Panc1 (cell line): ENCODE data around the gene LARGE2. TPM values are rescaled to one million over a fixed set of nuclear protein-coding genes. Genes with fewer than 3 reads are reported as not detected.

Experiments used
- ATAC-seq: fragments of 200-7000 bp; cut with Tn5 transposase; 2 replicates; pipeline ENCODE4 v1.9.1; 2020; ENCODE audit warnings: mild to moderate bottlenecking, moderate library complexity
- BruUV-seq: library from RNA; stranded (reverse); fragments of 400-500 nt; replicated peaks from 2 replicates; lab custom pipeline; 2021; lab: Mats Ljungman, UMichigan
- CTCF ChIA-PET: fragments of 300-600 bp; sonication (Branson Sonifier 250); formaldehyde crosslinking; loops from one replicate; lab custom pipeline; 2022; ENCODE audit warnings: antibody characterized with exemption; lab: Charles Lee
- POLR2A ChIA-PET: fragments of 300-600 bp; sonication (Branson Sonifier 250); formaldehyde crosslinking; loops from one replicate; lab custom pipeline; 2022; ENCODE audit warnings: antibody characterized with exemption; lab: Charles Lee
- DNase-seq: peaks from one replicate; pipeline ENCODE4 v3.0.0-alpha.2; 2010; ENCODE audit warnings: low read depth, low spot score
- H3K27ac ChIP-seq: 2 replicates; pipeline ENCODE4 v1.5.1; 2011; ENCODE audit warnings: mild to moderate bottlenecking, low read length, inconsistent platforms
- H3K27me3 ChIP-seq: fragments of 200-500 bp; sonication (Bioruptor generic); 2 replicates; pipeline ENCODE4 v1.6.0; 2014; ENCODE audit warnings: low read length, inconsistent platforms; ENCODE audit not compliant: control insufficient read depth, insufficient read depth
- H3K36me3 ChIP-seq: fragments of 200-500 bp; sonication (Bioruptor generic); 2 replicates; pipeline ENCODE4 v1.5.1; 2014; ENCODE audit warnings: inconsistent platforms, mild to moderate bottlenecking, low read length, moderate library complexity; ENCODE audit not compliant: control insufficient read depth, insufficient read depth
- H3K4me1 ChIP-seq: 2 replicates; pipeline ENCODE4 v1.5.1; 2011; ENCODE audit warnings: inconsistent platforms, mild to moderate bottlenecking, low read length, moderate library complexity; ENCODE audit not compliant: control insufficient read depth, insufficient read depth
- H3K4me3 ChIP-seq, 2 experiments: 2 replicates each; pipeline ENCODE4 v1.5.1; 2011 to 2012; ENCODE audit warnings: low read depth in 2 of 2, low read length in 2 of 2, mild to moderate bottlenecking in 2 of 2, inconsistent platforms in 1 of 2, moderate library complexity in 1 of 2
- H3K9me3 ChIP-seq: fragments of 200-500 bp; sonication (Bioruptor generic); 2 replicates; pipeline ENCODE4 v1.5.1; 2014; ENCODE audit warnings: low read depth, mild to moderate bottlenecking, inconsistent platforms, low read length, moderate library complexity; ENCODE audit not compliant: control insufficient read depth, insufficient read depth
- CTCF ChIP-seq: fragments of 450-650 bp; IDR thresholded peaks from 2 replicates; pipeline ENCODE4 v1.5.1; 2017; ENCODE audit warnings: mild to moderate bottlenecking
- POLR2AphosphoS5 ChIP-seq: IDR thresholded peaks from 2 replicates; pipeline ENCODE4 v1.6.1; 2012; ENCODE audit warnings: mild to moderate bottlenecking, low read depth, low read length, moderate library complexity
- REST ChIP-seq, 2 experiments: IDR thresholded peaks; 2 replicates each; pipeline ENCODE4 v1.6.1; 2011 to 2012; ENCODE audit warnings: low read depth in 2 of 2, control low read depth in 1 of 2, low read length in 1 of 2, mild to moderate bottlenecking in 1 of 2, moderate library complexity in 1 of 2; ENCODE audit not compliant: insufficient read depth in 1 of 2
- SIN3A ChIP-seq: IDR thresholded peaks from 2 replicates; pipeline ENCODE4 v1.6.1; 2012; ENCODE audit warnings: low read depth, mild to moderate bottlenecking, low read length, moderate library complexity, borderline replicate concordance; ENCODE audit not compliant: insufficient read depth
- TCF7L2 ChIP-seq: IDR thresholded peaks from 2 replicates; pipeline ENCODE4 v1.6.1; 2011; ENCODE audit warnings: mild to moderate bottlenecking, low read depth, low read length, inconsistent platforms
- in situ Hi-C: cut with HindIII; loops from 2 replicates; pipeline ENCODE4 v1.10.0; 2016; ENCODE audit warnings: low sequenced_read_pairs, low pct_unique_long_range_greater_than_20kb
- intact Hi-C: fragments of 100-400 bp; cut with micrococcal nuclease; formaldehyde crosslinking; loops from one replicate; pipeline ENCODE4 v1.10.0; 2022; ENCODE audit not compliant: unreplicated experiment
- total RNA-seq: library from RNA; stranded (reverse); gene quantifications from one replicate; pipeline ENCODE4 v1.2.1, GENCODE V29; 2021; ENCODE audit not compliant: unreplicated experiment

Gene LARGE2
- total RNA-seq, 1 experiment from 2014 or later, result 1.4 TPM

DNA sequence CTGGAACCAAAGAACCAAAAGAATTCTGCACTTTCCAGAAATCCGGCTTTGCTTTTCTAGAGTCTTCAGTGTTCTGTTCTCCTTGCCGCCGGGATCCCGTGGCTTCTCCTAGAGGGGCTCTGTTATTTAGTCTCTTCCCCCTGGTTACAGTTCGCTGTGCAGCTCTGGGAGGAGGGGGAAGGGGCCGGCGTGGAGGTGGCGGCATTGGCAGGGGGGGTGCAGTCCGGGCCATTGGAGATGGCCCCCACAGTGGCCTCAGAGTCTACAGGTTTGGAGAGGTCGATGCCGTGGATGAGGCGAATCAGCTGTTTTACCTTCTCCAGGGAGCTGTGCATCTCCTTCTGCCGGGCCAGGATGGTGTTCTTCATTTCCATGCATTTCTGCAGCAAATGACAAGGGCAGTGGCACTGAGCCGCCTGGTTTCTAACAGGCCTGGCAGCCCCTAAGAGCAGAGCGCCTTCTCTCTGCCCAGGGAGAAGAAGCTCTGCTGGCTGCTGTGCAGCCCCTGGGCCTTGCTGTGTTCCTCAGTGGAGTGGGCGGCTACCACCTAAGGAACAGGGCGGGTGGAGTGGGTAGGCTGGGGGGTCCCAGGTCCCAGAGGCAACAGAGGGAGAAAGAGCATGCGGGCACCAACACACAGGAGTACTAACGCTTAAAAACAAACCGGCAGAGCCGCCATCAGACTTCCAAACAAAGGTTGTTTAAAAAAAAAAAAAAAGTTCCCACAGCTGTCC lies 11.6 kb downstream of the LARGE2 start:
- DNase-seq (no peak), ATAC-seq (no peak)
- H3K36me3 ChIP-seq, result peaks cover 14% of the 10 kb centered on the region
- in situ Hi-C loops, result no loop called here
- intact Hi-C loops, result no loop called here
- TF ChIP-seq SIN3A (no peak), CTCF (no peak), POLR2AphosphoS5 (no peak), TCF7L2 (no peak), REST (IDR thresholded peaks at IDR 0.05; ENCODE audit: insufficient read depth in 1 of 2, low read depth in 2 of 2, low read length in 1 of 2) (no peak)
- H3K9me3 ChIP-seq, result no peaks in the 10 kb centered on the region
- CTCF ChIA-PET, result no interaction called here
- no peak overlapping the region for H3K4me3 ChIP-seq
- no TSS peak for BruUV-seq
- H3K27me3 ChIP-seq, result no peaks in the 10 kb centered on the region
- POLR2A ChIA-PET, result interaction anchor here (0.6 to 0.7 kb wide), 2 partner anchors 174 to 1618 kb away, joined by 6 read pairs; no protein-coding TSS in a partner anchor
- H3K27ac ChIP-seq, result no peak overlapping the region
- no peaks in the 10 kb centered on the region for H3K4me1 ChIP-seq

DNA sequence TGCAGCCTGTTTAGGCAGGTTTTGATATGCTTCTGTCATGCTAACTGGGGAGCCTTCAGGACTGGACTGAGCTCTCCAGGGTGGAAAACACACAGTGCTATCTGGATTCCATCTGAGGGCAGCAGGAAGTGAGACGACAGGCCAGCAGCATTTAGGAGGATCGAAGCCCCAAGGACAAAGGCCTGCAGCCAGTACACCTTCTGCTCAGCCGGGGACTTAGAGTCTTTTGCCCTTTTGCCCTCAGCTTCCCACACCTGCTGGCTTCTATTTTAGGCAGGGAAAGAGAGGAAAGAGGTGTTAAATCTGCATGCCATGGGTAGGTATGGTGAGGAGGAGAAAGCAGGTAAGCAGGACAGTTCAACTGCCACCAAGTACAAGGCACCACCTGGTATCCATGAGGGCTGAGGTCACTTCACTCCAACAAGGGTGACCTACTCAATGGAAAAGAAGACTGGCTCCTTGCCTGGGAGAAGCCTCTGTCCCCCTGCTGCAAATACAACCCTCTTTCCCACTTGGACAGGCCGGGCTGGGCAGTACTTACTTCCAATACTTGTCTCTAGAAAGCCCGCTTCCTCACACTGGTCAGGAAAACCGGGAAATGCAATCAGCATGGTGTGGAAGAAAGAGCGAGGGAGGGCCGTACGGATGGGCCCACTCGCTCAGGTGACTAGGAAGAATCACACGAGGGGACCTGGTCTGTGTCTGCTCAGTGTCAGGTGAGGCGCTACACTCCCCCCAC lies 12.3 kb downstream of the LARGE2 start:
- no peaks in the 10 kb centered on the region for H3K27me3 ChIP-seq
- intact Hi-C loops, result no loop called here
- no peak overlapping the region for H3K4me3 ChIP-seq
- BruUV-seq, result no TSS peak
- H3K36me3 ChIP-seq, result peaks cover 14% of the 10 kb centered on the region
- ATAC-seq, result no peak
- in situ Hi-C loops, result no loop called here
- H3K27ac ChIP-seq, result no peak overlapping the region
- DNase-seq, result no peak
- TF ChIP-seq POLR2AphosphoS5 (no peak), CTCF (no peak), REST (IDR thresholded peaks at IDR 0.05; ENCODE audit: insufficient read depth in 1 of 2, low read depth in 2 of 2, low read length in 1 of 2) (no peak), TCF7L2 (no peak), SIN3A (no peak)
- CTCF ChIA-PET, result interaction anchor here (0.7 kb wide), 1 partner anchor 457 kb away, joined by 7 read pairs; no protein-coding TSS in a partner anchor
- no peaks in the 10 kb centered on the region for H3K4me1 ChIP-seq
- H3K9me3 ChIP-seq, result no peaks in the 10 kb centered on the region
- POLR2A ChIA-PET, result interaction anchor here (0.6 to 0.7 kb wide), 2 partner anchors 174 to 1617 kb away, joined by 6 read pairs; no protein-coding TSS in a partner anchor
